Dedifferentiated amniotic fluid mesenchymal stem cell (primary cell): Measurements from ENCODE around the gene FAM169A.
"Not testable (repeated sequence)": the region's sequence is repeated elsewhere in the genome, so short reads cannot be mapped to it uniquely, and the experiment has no call there.

Experiments
- DNase-seq: peaks from one replicate; pipeline ENCODE4 v3.0.0-alpha.2; 2016; ENCODE audit errors: extremely low spot score

Gene FAM169A

GRCh38 chr5:74865804-74866595 is at the start of gene FAM169A:
FAM169A (minus strand) TSS chr5:74866387; CDS start chr5:74841676, 24,711 bp downstream.
- no peak for DNase-seq

DNA sequence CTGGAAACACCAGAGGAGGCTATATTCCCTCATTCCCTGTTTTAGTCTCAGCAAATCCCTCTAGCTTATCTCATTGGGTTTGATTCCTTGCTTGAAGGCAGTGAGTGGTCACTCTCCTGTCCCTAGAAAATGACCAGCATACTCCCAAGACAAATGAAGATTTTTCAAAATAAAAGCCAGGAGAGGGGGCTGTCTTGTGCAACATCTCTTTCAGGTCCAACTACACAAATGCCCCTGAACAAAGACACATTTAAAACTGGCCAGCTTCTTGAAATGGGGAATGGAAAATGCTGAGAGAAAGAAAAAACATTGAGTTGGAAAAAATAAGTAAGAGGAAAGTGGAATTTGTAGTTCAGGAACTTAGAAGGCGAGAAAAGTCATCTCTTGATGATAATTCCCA is 49.3 kb upstream of the FAM169A start:
- DNase-seq: no peak

DNA sequence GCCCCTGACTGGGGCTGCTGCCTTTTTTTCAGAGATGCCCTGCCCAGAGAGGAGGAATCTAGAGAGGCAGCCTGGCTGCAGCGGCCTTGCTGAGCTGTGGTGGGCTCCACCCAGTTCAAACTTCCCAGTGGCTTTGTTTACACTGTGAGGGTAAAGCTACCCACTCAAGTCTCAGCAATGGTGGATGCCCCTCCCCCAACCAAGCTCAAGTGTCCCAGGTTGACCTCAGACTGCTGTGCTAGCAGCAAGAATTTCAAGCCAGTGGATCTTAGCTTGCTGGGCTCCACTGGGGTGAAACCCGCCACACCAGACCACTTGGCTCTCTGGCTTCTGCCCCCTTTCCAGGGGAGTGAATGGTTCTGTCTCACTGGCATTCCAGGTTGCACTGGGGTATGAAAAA is 45.2 kb upstream of the FAM169A start:
- DNase-seq: not testable (repeated sequence)

GRCh38 chr5:74909888-74910287 is 43.7 kb upstream of the FAM169A start:
- DNase-seq: not testable (repeated sequence)

DNA sequence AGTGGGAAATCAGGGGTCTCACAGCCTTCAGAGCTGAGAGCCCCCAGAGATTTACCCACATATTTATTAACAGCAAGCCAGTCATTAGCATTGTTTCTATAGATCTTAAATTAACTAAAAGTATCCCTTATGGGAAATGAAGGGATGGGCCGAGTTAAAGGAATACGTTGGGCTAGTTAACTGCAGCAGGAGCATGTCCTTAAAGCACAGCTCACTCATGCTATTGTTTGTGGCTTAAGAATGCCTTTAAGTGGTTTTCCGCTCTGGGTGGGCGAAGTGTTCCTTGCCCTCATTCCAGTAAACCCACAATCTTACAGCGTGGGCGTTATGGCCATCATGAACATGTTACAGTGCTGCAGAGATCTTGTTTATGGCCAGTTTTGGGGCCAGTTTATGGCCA is 42.0 kb upstream of the FAM169A start:
- not testable (repeated sequence) for DNase-seq

DNA sequence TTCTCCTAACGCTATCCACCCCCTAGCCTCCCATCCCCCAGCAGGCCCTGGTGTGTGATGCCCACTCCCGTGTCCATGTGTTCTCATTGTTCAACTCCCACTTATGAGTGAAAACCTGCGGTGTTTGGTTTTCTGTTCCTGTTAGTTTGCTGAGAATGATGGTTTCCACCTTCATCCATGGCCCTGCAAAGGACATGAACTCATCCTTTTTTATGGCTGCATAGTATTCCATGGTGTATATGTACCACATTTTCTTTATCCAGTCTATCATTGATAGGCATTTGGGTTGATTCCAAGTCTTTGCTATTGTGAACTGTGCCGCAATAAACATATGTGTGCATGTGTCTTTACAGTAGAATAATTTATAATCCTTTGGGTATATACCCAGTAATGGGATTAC is 38.5 kb upstream of the FAM169A start:
- DNase-seq: not testable (repeated sequence)

DNA sequence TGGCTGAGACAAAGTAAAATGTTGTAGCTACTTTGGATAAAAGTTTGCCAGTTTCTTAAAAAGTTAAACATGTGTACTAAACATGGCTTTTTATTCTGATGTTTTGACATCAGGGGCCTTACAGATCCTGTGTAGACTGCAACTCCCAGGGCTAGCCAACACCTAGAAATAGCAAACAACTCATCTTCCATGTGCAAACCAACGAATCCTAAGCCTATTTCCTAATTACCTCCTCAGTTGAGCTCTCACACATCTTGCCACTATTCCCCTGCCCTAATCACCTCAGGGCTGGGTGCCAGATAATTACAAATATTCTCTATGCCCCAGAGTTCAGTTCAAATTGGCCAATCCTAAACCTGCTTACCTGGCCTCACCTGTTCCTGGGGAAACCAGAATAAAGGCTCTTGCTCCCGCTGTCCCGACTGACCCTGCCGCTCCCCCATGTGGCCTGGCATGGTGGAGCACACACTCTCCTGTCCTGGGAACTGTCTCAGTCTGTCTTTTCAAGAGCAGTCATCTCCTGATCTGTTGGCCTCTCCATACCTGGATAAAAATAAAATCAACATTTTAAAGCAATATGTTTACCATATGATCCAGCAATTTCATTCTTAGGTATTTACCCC is 37.1 kb upstream of the FAM169A start:
- DNase-seq: no peak

GRCh38 chr5:74897049-74897448 is 30.9 kb upstream of the FAM169A start:
- DNase-seq: no peak

- peak; percentile 81 for DNase-seq
Observed at GRCh38 chr5:74895906-74896305, 29.7 kb upstream of the FAM169A start.

- DNase-seq: no peak
Observed at GRCh38 chr5:74894351-74894750, 28.2 kb upstream of the FAM169A start.

DNA sequence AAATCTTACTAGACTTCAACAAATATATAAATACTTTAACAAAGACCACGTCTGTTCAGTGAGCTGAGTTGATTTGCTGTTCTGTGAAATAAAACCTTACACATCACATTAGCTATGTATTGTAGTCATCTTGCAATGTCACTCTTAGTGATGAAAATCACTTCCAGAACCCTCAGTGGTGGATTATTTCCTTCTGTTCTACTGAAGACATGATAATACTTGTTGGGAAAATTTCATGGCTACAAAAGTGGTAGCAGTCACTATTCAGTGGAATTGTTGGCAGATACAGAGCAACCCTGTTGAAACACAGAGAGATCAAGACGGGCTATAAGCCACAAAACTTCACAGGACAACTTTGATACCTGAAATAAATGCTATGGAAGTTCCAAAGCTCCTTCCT is 26.7 kb upstream of the FAM169A start:
- DNase-seq: no peak

DNA sequence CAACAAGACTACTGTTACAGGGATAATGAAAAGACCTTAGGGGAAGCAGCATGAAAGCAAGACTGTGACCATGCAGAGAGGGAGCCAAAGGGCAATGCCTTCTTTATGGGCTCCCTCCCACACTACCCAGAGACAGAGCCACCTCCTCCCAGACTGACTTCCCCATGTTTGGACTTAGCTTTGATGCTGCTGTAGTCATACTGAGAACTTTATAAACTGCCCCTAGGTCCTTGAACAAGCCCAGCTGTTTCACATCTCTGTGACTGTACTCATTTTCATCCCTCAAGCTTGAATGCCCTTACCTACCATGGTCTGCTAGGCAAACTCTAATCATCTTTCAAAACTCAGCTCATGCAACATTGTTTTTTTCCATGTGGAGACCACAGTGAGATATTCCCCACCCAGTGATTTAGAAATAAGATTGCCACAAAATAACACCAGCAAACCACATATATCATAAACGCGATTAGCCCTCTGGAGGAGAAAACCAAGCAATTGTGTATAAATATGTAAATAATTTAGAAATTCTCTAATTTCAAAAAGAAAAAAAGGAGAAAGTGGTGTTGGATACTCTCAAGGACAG is 23.4 kb upstream of the FAM169A start:
- DNase-seq: no peak

DNA sequence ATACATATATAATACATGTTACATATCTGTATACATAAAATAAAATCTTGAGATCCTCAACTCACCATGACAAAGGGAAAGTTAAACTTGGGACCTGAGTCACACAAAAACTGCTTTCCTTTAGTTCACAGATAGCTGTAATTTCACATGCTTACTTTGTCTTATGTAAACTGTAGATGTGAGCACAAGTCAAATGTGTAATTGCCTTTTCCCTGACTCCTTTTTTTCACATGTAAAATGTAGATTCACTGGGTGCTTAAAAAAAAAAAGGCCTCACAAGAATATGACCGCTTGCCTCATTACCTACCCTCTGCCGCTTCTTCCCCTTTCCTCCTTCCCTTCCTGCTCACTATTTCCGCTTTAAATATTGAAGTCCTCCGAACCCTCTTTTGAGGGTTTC is 21.9 kb upstream of the FAM169A start:
- no peak for DNase-seq

- DNase-seq: no peak
Observed at GRCh38 chr5:74885170-74885569, 19.0 kb upstream of the FAM169A start.

DNA sequence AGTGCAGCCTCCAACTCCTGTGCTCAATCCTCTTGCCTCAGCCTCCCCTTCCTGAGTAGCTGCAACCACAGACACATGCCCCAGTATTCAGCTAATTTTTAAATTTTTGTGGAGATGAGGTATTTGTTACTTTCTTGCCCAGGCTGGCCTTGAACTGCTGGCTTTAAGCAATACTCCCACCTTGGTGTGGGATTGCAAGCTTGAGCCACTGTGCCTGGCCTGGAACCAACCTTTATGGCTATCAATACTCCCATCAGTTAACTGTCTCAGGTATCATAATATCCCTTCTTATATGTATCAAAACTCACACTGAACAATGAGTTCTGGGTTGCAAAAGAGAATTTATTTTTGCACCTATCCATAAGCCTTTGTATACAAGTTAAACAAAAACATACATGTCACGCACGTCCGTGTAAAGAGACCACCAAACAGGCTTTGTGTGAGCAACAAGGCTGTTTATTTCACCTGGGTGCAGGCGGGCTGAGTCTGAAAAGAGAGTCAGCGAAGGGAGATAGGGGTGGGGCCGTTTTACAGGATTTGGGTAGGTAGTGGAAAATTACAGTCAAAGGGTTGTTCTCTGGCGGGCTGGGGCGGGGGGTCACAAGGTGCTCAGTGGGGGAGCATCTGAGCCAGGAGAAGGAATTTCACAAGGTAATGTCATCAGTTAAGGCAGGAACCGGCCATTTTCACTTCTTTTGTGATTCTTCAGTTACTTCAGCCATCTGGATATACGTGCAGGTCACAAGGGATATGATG is 16.4 kb upstream of the FAM169A start:
- not testable (repeated sequence) for DNase-seq

DNA sequence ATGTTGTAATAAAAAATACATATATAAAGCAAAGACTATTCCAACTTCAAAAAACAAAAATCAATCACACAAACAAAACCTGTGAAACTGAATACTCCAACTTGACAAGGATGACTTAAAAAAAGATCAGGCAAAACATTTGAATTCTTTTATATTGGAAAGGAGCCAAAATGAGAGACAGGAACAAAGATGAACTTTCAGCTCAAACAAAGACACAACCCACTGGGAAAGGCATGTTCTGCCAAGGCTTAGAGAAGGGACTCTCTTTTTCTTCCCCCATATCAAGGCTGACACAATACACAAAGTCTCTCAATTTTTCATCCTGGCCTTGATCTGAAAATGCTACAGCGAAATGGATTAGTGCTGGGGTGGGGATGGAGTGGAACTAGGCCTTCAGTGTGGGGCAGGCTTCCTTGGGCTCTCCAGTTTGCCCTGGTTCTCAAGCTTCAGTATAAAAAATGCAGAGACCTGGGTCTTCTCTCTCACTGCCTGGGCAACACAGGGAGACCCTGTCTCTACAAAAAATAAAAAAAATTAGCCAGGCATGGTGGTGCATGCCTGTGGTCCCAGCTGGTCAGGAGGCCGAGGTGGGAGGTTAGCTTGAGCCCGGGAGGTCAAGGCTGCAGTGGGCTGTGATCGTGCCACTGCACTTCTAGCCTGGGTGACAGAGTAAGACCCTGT is 11.6 kb upstream of the FAM169A start:
- DNase-seq: no peak

DNA sequence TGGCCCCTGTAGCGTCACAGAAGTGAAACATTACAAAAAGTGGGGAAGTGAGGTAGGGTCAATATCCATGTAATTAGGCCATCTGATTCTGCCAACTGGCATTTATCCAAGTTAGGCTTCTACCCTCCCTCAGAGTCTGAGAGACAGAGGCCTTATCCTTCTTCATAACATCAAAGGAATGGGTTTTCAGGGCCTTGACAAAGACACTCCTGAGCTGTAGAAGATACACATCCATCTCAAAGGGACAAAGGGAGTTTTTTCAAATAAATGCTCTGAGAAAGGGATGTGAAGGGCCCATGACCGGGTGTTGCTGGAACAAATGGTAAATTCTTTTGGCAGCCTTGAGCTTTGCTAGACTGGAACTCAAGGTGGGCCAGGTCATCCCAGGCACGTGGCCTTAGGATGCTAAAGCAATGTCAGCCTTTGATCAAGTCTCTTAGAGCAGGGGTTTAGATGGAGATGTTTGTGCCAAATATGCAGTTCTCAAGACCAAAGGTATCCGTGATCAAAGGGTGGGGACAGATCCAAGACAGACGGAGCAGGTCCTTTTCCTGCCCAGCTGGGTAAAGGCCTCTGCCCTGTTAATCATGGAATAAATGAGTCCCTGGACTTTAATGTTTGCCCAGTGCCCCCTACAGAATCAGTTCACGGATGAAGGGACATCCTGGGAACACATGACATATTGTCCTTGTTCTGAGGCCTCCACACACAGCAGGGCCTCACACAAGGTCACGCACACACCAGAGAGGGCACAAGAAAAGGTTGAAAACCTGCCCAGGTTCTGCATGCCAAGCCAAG is 10.0 kb upstream of the FAM169A start:
- no peak for DNase-seq

- DNase-seq: no peak
Observed at GRCh38 chr5:74873525-74874249, 7.5 kb upstream of the FAM169A start.

- DNase-seq: peak; percentile 34
Observed at GRCh38 chr5:74870299-74871067, 4.3 kb upstream of the FAM169A start.
